ENCODE measurements around the gene ETDC.

Gene ETDC

DNA sequence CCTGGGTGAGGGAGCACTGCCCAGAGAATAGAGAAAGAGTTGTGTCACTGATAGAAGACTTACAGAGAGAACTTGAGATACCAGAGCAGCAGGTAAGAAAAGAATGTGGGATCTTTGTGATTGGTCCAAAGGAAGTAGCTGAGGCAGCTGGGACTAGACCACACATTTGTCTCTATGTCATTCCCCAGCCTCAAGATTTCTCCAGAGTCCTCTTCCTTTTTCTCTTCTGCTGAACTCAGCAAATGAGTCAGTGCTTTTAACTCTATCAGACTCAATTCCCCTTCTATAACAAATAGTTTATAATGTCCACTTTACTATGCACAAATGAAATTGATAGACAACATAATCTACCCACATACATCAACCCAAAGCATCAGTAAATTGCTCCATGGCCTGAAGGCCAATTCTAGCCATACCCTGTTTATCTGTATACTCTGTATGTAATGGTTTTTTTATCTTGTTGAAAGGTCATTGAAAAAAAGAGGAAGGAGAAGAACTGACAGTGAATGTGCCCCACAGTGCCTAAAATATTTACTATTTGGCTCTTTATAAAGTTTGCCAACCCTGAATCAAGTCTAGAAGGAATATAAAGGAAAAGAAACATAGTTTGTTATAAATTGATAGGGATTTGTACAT lies 38.2 kb downstream of the ETDC start:
- no peak for DNase-seq

DNA sequence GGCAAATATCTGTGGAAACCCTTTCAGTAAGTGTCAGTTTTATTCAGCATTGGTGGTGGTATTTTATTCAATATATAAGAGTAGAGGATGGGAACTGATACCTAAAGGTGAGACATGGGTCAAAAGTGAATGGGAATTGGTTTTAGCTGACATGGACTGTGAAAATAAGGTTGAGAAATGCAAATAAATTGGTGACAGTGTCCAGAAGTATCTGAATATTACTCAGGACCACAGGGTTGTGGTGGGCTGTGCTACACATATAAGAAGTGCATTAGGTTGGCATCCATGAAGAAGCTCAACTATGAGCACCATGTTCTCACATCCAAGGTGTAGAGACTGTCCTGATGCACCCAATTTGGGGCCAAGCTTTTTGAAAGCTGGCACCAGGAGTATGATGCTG lies 45.0 kb downstream of the ETDC start:
- DNase-seq, result no peak
